Measurements from ENCODE around the gene FTH1. TPM values are rescaled to one million over a fixed set of nuclear protein-coding genes. Genes with fewer than 3 reads are reported as not detected.

The FTH1 gene
- total RNA-seq, 2 experiments from 2014 or later, result 2,313 to 2,400 TPM

DNA sequence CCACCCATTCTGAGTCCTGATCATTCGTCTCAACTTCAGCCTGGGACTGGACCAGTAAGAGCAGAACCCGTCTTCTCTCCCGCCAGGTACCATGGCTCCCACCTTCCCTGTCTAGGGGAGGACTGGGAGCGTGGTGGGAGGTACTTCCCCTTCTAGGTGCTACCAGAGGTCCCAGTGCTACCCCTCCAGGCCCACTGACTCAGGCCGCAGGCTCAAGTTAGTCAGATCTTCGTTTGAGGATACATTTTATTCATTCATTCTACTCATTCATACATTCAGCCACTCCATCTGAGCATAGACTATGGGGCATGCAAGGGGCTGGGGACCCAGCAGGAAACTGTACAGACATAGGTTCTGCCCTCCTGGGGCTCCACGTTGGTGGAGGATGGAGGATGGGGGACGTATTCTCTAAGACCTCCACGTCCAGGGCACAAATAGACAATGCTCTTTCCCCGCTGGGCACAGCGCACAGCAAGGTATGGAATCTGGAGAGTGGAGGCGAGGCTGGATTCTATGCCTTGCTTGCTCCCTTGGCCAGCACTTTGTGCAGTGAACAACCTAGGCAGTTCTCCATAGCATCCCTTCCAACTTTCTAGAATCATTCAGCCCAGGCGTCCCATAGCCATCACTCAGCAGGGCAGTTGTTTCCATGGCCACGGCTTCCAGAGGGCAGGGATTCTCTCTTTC is 49.0 kb downstream of the FTH1 start:
- intact Hi-C loops (cut with DNase I, micrococcal nuclease), result no loop called here
- Mint-ChIP-seq H3K36me3 (ENCODE audit: low read depth) (no peaks in the 10 kb centered on the region), H3K4me1 (ENCODE audit: low read depth) (peaks cover 15% of the 10 kb centered on the region), H3K9me3 (no peaks in the 10 kb centered on the region), H3K27ac (no peak overlapping the region), H3K4me3 (peak overlapping the region; percentile 75), H3K27me3 (peaks cover 79% of the 10 kb centered on the region)
- POLR2A ChIA-PET, result no interaction called here
- Histone ChIP-seq H3K27me3 (ENCODE audit: control insufficient read depth in 1 of 2, insufficient read depth in 2 of 2, low read length in 2 of 2) (peaks cover 32 to 43% of the 10 kb centered on the region in 2 experiments), H3K4me1 (ENCODE audit: insufficient read depth, low read length) (peaks cover 13% of the 10 kb centered on the region), H3K4me3 (ENCODE audit: low read length) (no peak overlapping the region), H3K27ac (ENCODE audit: low read depth in 1 of 2, low read length in 2 of 2) (no peak overlapping the region), H3K9me3 (ENCODE audit: control insufficient read depth in 1 of 2, insufficient read depth in 1 of 2, low read length in 2 of 2) (peaks cover 0 to 7% of the 10 kb centered on the region in 2 experiments), H3K36me3 (ENCODE audit: insufficient read depth, low read length) (no peaks in the 10 kb centered on the region)
- no peak for DNase-seq
- TF ChIP-seq, protein P1, sequence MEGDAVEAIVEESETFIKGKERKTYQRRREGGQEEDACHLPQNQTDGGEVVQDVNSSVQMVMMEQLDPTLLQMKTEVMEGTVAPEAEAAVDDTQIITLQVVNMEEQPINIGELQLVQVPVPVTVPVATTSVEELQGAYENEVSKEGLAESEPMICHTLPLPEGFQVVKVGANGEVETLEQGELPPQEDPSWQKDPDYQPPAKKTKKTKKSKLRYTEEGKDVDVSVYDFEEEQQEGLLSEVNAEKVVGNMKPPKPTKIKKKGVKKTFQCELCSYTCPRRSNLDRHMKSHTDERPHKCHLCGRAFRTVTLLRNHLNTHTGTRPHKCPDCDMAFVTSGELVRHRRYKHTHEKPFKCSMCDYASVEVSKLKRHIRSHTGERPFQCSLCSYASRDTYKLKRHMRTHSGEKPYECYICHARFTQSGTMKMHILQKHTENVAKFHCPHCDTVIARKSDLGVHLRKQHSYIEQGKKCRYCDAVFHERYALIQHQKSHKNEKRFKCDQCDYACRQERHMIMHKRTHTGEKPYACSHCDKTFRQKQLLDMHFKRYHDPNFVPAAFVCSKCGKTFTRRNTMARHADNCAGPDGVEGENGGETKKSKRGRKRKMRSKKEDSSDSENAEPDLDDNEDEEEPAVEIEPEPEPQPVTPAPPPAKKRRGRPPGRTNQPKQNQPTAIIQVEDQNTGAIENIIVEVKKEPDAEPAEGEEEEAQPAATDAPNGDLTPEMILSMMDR (IDR thresholded peaks at IDR 0.05), result no peak
- no peak for ATAC-seq (ENCODE audit: poor library complexity)
- CTCF ChIA-PET, result interaction anchor here (0.8 kb wide), 1 partner anchor 19 kb away, joined by 3 read pairs; no protein-coding TSS in a partner anchor

- Mint-ChIP-seq H3K27me3 (peaks cover 80% of the 10 kb centered on the region), H3K36me3 (ENCODE audit: low read depth) (no peaks in the 10 kb centered on the region), H3K27ac (no peak within 1 kb of the TSS), H3K4me3 (peak within 1 kb of the TSS; percentile 75), H3K4me1 (ENCODE audit: low read depth) (peaks cover 15% of the 10 kb centered on the region), H3K9me3 (no peaks in the 10 kb centered on the region)
- peaks cover 13% of the 10 kb centered on the region for H3K4me1 ChIP-seq (ENCODE audit: insufficient read depth, low read length)
- TF ChIP-seq, protein P1 (IDR thresholded peaks at IDR 0.05), result no peak
- ATAC-seq (ENCODE audit: poor library complexity) (peak; percentile 26), DNase-seq (peak in 1 of 14 experiments; percentile 29)
- POLR2A ChIA-PET, result no interaction called here
- no peaks in the 10 kb centered on the region for H3K36me3 ChIP-seq (ENCODE audit: insufficient read depth, low read length)
- CTCF ChIA-PET, result interaction anchor here (0.8 kb wide), 1 partner anchor 19 kb away, joined by 3 read pairs; no protein-coding TSS in a partner anchor
- no peak within 1 kb of the TSS for H3K4me3 ChIP-seq (ENCODE audit: low read length)
- peaks cover 0 to 7% of the 10 kb centered on the region in 2 experiments for H3K9me3 ChIP-seq (ENCODE audit: control insufficient read depth in 1 of 2, insufficient read depth in 1 of 2, low read length in 2 of 2)
- intact Hi-C loops (cut with DNase I, micrococcal nuclease), result no loop called here
- no peak within 1 kb of the TSS for H3K27ac ChIP-seq (ENCODE audit: low read depth in 1 of 2, low read length in 2 of 2)
- H3K27me3 ChIP-seq (ENCODE audit: control insufficient read depth in 1 of 2, insufficient read depth in 2 of 2, low read length in 2 of 2), result peaks cover 32 to 43% of the 10 kb centered on the region in 2 experiments
Observed at GRCh38 chr11:61917334-61918109, 49.9 kb downstream of the FTH1 start, which contains the start of gene RAB3IL1. TSS of gene RAB3IL1 (minus strand) at chr11:61917566. CDS start at chr11:61917367, 199 bp downstream.

GRCh38 chr11:61916737-61917333 is 50.6 kb downstream of the FTH1 start:
- peak in 1 of 14 experiments; percentile 28 for DNase-seq
- Histone ChIP-seq H3K9me3 (ENCODE audit: control insufficient read depth in 1 of 2, insufficient read depth in 1 of 2, low read length in 2 of 2) (peaks cover 0 to 7% of the 10 kb centered on the region in 2 experiments), H3K27ac (ENCODE audit: low read depth in 1 of 2, low read length in 2 of 2) (no peak overlapping the region), H3K27me3 (ENCODE audit: control insufficient read depth in 1 of 2, insufficient read depth in 2 of 2, low read length in 2 of 2) (peaks cover 32 to 43% of the 10 kb centered on the region in 2 experiments), H3K36me3 (ENCODE audit: insufficient read depth, low read length) (no peaks in the 10 kb centered on the region), H3K4me1 (ENCODE audit: insufficient read depth, low read length) (peaks cover 13% of the 10 kb centered on the region), H3K4me3 (ENCODE audit: low read length) (no peak overlapping the region)
- POLR2A ChIA-PET, result no interaction called here
- TF ChIP-seq, protein P1 (IDR thresholded peaks at IDR 0.05), result no peak
- Mint-ChIP-seq H3K9me3 (no peaks in the 10 kb centered on the region), H3K27me3 (peaks cover 85% of the 10 kb centered on the region), H3K27ac (no peak overlapping the region), H3K4me3 (no peak overlapping the region), H3K4me1 (ENCODE audit: low read depth) (peaks cover 15% of the 10 kb centered on the region), H3K36me3 (ENCODE audit: low read depth) (no peaks in the 10 kb centered on the region)
- no peak for ATAC-seq (ENCODE audit: poor library complexity)
- intact Hi-C loops (cut with DNase I, micrococcal nuclease), result no loop called here
- CTCF ChIA-PET, result interaction anchor here (2.2 kb wide), 1 partner anchor 165 kb away, joined by 7 read pairs; no protein-coding TSS in a partner anchor
